GM18519 (cell line): ENCODE results near the gene PTRH1.

Experiments used
- ATAC-seq: cut with Tn5 transposase; IDR thresholded peaks from one replicate; pipeline ENCODE4 v1.9.1; 2021; ENCODE audit warnings: mild to moderate bottlenecking, moderate library complexity; ENCODE audit not compliant: unreplicated experiment, low FRiP score

PTRH1 gene

DNA sequence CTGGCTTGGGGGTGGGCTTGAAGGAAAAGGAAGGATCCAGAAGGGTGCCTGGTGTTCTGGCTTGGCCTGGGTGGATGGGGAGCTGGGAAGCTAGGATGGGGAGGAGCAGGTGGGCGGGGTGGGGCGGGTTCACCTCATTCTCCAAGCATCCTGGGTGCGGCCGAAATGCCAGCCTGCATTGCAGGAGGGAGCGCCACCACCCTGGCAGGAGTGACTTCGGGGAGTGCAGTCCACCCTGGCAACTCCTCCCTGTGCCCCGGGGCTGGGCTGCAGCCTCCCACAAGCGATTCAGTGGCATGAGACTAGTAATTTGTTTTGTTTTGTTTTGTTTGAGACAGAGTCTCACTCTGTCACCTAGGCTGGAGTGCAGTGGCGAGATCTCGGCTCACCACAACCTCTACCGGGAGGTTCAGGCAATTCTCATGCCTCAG lies 5.9 kb upstream of the PTRH1 start:
- no peak for ATAC-seq

DNA sequence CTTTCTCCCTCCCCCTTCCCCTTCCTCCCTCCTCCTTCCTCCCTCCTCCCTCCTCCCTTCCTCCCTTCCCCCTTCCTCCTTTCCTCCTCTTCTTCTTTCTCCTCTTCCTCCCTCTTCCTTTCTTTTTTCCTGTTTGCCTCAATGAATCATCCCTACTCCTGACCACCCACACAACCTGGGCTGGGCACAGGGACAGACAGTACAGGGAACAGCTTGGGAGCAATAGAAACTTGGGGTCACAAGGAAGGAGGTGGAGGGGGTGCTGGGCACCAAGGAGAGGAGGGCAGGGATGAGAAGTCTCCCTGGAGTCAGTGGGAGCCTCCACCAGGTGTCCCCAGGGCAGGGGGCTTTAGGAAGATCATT lies 5.4 kb upstream of the PTRH1 start:
- no peak for ATAC-seq

DNA sequence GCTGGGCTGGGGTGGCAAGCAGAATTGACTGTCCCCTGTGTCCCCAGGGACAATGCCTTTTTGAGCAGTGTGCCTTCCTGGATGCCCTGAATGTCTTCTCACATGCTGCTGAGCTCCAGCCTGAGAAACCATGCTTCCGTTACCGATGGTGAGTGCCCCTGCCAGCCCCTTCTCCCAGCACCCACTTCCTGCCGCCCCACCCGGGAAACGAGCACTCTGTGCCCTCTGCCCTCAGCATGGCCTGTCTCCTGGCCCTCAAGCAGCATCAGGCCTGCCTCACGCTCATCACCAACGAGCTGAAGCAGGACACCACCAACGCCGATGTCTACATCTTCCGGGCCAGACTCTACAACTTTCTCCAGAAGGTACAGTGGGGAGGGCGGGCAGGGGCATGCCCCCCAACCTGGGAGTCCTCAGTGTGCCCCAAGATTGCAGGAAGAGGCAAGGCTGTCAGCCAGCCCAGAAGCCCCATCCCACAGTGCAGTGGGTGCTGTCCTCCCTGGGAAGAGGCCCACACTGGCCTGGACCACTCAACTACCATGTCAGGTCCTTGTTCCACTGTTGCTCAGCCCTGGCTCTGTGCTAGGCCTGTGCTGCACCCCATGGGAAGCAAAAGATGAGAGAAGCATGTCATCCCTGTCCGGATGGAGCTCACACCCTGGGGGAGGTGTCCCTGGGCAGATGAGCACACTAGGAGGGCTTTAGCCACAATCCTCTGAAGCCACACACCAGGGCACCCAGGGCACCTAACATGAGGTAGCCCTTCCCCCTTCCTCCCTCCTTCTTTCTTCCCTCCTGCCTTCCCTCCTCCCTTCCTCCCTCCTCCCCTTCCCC lies 4.8 kb upstream of the PTRH1 start:
- ATAC-seq, result no peak

DNA sequence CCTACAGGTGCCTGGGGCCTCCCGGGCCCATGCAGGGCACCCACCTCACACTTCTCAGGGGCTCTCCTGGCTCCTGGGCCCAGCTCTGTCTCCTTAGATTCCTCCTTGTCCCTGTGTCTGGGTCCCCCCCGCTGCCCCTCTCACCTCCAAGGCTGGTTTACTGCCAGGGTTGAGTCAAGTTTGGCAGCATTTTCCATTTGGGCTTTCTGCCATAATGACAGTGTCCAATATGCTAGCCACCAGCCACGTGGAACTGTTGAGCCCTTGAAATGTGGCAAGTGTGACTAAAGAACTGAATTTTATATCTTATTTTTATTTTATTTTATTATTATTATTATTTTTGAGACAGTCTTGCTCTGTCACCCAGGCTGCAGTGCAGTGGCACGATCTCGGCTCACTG lies 2.3 kb upstream of the PTRH1 start:
- no peak for ATAC-seq

DNA sequence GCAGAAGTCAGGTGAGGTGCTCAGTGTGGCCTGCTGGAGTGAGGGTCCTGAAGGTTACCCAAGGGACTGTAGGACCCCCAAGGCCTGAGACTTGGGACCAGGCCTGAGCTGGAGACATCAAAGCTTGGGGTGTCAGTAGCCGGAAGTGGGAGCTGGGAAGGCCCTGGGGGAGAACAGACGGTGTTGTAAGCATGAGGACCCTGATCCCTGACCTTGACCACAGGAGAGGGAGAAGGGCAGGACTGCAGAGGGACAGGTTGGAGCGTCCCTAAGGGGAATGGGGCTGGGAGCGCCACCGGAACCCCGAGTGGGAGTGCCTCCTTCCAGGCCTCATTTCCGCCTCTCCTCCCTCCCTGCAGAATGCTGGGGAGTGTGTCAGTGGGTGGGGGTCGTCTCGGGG lies 949 bp upstream of the PTRH1 start:
- no peak for ATAC-seq

- ATAC-seq, result no peak
Observed at GRCh38 chr9:127714951-127715469, 453 bp downstream of the PTRH1 start.

GRCh38 chr9:127714020-127714750 lies 1.3 kb downstream of the PTRH1 start:
- ATAC-seq, result no peak

DNA sequence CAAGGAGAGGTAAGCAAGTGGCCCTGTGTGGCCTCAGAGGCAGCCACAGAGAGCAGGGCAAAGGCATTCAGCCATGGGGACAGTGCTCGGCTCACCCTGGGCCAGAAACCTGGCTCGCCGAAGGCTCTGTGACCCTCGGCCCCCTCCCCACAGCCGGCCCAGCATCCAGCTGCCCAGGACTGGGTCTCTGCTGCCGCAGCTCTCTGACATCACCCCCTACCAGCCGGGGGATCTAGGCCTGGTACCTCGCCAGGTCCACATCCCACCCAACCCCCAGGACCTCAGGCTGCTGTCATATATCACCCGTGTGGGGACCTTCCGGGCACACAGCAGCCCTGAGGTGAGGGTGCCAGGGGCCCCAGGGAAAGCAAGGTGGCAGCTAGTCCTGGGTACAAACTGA lies 2.6 kb downstream of the PTRH1 start:
- ATAC-seq, result no peak

DNA sequence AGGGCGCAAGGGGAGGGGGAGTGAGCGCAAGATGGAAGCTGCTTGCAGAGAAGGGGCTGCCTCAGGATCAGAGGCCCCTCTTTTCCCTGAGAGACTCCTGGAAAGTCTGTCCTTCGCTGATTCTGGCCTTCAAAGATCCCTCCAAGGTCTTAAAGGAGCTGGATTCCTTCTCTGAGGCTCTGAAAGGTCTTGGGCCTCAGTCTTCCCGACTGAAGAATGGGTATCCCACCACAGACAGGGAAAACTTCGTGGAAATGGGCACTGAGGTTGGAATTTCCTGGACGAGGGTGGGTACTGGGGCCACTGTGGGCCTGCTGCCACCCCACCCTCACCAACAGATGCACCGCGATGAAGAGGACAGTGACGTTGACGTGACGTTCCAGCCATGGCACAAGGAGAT lies 3.1 kb downstream of the PTRH1 start:
- ATAC-seq, result no peak

DNA sequence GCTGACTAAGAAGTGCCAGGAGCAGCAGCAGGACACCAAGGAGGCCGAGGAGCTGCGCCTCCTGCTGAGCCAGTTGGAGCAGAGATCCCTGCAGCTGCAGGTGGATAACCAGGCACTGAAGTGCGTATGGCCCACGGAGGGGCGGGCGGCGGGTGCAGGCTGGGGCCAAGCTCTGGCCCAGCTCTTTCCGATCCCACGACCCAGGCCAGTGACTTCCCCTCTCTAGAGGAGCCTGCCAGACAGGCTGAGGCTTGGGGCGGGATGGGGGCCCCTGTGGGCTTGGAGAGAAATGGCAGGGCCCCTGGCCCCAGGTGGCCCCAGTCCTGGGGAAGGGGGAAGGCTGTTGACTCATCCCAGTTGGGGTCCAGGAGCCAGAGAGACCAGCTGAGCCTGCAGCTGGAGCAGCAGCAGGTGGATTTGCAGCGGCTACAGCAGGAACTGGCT lies 3.6 kb downstream of the PTRH1 start:
- no peak for ATAC-seq

DNA sequence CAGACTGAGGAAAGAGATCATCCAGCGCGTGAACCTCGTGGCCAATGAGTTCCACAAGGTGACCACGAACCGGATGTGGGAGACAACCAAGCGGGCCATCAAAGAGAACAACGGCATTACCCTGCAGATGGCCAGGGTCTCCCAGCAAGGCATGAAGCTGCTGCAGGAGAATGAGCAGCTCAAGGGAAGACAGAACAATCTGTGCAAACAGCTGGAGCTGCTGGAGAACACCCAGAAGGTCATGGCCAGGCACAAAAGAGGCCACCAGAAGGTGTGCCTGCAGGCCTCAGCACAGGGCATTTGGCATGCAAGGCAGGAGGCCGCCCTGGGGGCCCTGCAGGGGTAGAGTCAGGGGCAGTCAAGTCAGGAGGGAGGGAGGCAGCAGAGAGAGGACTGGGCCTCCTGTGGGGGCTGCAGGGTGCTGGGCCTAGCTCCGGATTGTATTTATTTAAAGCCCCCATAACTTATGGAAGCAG lies 4.2 kb downstream of the PTRH1 start:
- no peak for ATAC-seq

DNA sequence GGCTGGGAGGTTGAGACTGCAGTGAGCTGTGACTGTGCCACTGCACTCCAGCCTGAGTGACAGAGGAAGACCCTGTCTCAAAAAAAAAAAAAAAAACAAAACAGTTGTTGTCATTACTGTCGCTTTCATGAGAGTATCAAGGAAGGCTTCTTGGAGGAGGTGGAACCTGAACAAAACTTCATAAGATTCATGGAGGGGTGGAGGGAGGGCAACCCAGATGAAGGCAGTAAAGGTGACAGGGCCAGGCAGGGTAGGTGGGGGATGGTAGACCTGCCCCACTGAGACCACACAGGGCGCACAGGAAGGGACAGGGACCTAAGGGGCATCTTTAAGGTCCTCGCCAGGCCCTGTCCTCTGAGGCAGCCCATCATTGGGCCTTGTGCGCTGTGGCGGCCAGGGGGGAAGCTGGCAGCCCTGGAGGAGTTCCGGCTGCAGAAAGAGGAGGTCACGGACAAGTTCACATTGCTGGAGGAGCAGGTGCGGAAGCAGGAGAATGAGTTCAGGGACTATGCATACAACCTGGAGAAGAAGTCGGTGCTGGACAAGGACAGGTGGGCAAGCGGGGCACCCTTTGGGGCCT lies 5.2 kb downstream of the PTRH1 start:
- ATAC-seq, result no peak

- ATAC-seq, result no peak
Observed at GRCh38 chr9:127708952-127709587, 6.4 kb downstream of the PTRH1 start.

GRCh38 chr9:127707766-127708165 lies 7.7 kb downstream of the PTRH1 start:
- ATAC-seq, result no peak

DNA sequence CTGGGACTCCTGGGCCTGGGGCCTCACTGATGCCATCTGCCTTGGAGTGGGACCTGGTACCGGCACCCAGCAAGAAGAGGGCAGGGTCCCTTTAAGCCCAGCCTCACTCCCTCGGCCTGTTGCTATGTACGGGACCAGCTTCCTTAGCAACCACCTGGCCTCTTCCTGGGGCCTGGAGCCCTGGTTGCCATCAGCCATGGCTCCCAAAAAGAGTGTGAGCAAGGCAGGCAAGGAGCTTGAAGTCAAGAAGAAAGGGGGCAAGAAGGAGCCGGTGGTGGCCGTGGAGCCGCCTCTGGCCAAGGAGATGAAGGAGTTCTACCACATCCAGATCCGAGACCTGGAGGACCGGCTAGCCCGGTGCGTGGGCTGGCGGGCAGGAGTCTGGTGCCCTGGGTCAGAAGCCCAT lies 8.6 kb downstream of the PTRH1 start, which contains the start of gene CFAP157:
CFAP157 (plus strand) TSS at position 153 of the 406 bp plus-strand sequence; CDS start at position 197, 44 bp downstream.
- ATAC-seq, result no peak

GRCh38 chr9:127705577-127706379 lies 9.7 kb downstream of the PTRH1 start:
- ATAC-seq, result no peak

DNA sequence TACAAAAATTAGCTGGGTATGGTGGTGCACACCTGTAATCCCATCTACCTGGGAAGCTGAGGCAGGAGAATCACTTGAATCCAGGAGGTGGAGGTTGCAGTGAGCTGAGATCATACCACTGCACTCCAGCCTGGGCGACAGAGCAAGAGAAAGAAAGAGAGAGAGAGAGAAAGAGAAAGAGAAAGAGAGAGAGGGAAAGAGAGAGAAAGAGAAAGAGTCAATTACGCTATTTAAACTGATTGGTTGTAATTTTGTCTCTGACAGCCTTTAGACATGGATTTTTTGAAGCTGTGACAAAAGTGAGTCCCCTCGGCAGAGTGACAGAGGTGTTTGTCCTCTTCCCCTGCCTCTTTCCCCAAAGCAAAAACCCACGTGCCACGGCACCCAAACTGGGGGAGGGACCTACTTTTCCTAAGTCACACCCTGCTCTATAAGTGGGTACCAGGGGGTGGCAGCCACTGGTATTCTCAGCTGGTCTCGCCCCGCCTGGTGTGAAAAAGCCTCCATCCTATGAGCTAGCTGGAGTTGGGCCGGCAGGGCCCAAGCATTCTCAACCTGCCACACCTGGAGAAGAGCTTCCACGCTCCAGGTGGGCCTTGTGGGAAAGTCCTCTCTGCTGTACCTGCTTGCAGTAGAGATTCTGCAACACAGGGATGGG lies 12.0 kb downstream of the PTRH1 start:
- no peak for ATAC-seq

DNA sequence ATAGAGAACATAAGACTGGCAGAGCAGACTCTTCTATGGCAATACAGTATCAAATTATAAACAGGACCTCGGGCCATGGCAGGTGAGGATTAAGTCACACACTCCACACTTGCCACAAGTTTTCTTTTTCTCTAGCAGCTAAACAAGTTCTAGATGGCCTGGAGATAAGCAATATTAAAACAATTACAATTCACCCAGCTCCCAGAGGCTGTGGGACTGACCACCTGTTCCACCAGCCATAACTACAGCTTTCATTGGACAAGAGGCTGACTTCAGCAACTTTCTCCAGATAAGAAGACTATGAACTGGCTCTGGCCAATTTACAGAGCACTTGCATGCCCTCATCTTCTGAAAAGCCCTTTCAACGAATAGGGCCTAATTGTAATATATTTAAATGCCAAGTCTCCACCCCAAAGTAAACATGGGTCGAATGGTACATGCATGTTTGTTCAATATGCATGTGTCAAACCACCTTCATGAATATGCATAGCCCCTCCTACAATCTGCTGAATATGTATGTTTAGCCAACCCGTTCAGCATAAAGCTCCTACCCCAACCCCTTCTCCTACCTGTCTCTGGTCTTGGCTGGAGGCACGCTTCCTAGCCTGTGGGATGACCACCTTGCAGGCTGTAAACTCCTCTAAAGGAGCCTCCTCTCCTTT lies 14.7 kb downstream of the PTRH1 start:
- no peak for ATAC-seq

GRCh38 chr9:127700140-127700539 lies 15.3 kb downstream of the PTRH1 start:
- no peak for ATAC-seq
